ENCODE results near the gene MBLAC1. TPM values are rescaled to one million over a fixed set of nuclear protein-coding genes. Genes with fewer than 3 reads are reported as not detected.

Gene MBLAC1
- total and polyA plus RNA-seq, 9 of the 15 experiments (the other 6 are each of a cell fraction or from before 2014, with no cell fraction given): 0.03 to 3.1 (median 0.52) TPM

- no peak for TF ChIP-seq XRCC5 (IDR thresholded peaks at IDR 0.05; ENCODE audit: low read depth, low read length)
- peak; percentile 98 for TF ChIP-seq NFRKB (IDR thresholded peaks at IDR 0.05; ENCODE audit: low read depth)
- TF ChIP-seq BHLHE40 (IDR thresholded peaks at IDR 0.05; ENCODE audit: low read length): peak; percentile 92
- TF ChIP-seq MTA2 (IDR thresholded peaks at IDR 0.05; ENCODE audit: low read depth): no peak
- no peak for TF ChIP-seq DNMT1 (IDR thresholded peaks at IDR 0.05)
- no peak for TF ChIP-seq RBM34 (IDR thresholded peaks at IDR 0.05; ENCODE audit: borderline replicate concordance, insufficient read depth, low read length)
- TF ChIP-seq MED1 (CRISPR knock-in tag; IDR thresholded peaks at IDR 0.05; ENCODE audit: borderline replicate concordance): no peak
- TF ChIP-seq TAF7 (tag; IDR thresholded peaks at IDR 0.05): 0 out of 2 replicates have a peak, but pooled peaks have one; percentile 60
- TF ChIP-seq BRD9 (IDR thresholded peaks at IDR 0.05; ENCODE audit: low read depth, partially characterized antibody): no peak
- no peak for TF ChIP-seq CEBPG (CRISPR knock-in tag; IDR thresholded peaks at IDR 0.05)
- TF ChIP-seq CEBPG (tag; conservative IDR thresholded peaks at IDR 0.05 in 1 of 2, IDR thresholded peaks at IDR 0.05 in 1 of 2): no peak
- TF ChIP-seq MTA1 (IDR thresholded peaks at IDR 0.05; ENCODE audit: borderline replicate concordance): no peak
- TF ChIP-seq SUPT5H (IDR thresholded peaks at IDR 0.05): peak; percentile 95
- no peak for TF ChIP-seq NR0B1 (IDR thresholded peaks at IDR 0.05; ENCODE audit: partially characterized antibody)
- no peak for TF ChIP-seq NUFIP1 (IDR thresholded peaks at IDR 0.05; ENCODE audit: partially characterized antibody)
- no peak for TF ChIP-seq ZNF347 (CRISPR knock-in tag; IDR thresholded peaks at IDR 0.05; ENCODE audit: low read depth)
- TF ChIP-seq ZNF639 (CRISPR knock-in tag; conservative IDR thresholded peaks at IDR 0.05 in 1 of 2, IDR thresholded peaks at IDR 0.05 in 1 of 2): peak in 1 of 2 experiments; percentile 64; a peak in 2 of 4 replicates
- no peak for TF ChIP-seq ZNF280A (IDR thresholded peaks at IDR 0.05; ENCODE audit: low read depth, partially characterized antibody)
- no peak; the same call in 1 of the 2 replicates for TF ChIP-seq CREB1 (IDR thresholded peaks at IDR 0.05)
- peak; percentile 41 for TF ChIP-seq CREB1 (CRISPR knock-in tag; IDR thresholded peaks at IDR 0.05)
- TF ChIP-seq ZNF57 (CRISPR knock-in tag; IDR thresholded peaks at IDR 0.05): 0 out of 2 replicates have a peak, but pooled peaks have one; percentile 39
- no peak for TF ChIP-seq IRF9 (tag; IDR thresholded peaks at IDR 0.05)
These were observed at the start of gene MBLAC1 (continued) for GRCh38 chr7:100126931-100127865.
